Measurements from ENCODE around the gene MAL.

DNA sequence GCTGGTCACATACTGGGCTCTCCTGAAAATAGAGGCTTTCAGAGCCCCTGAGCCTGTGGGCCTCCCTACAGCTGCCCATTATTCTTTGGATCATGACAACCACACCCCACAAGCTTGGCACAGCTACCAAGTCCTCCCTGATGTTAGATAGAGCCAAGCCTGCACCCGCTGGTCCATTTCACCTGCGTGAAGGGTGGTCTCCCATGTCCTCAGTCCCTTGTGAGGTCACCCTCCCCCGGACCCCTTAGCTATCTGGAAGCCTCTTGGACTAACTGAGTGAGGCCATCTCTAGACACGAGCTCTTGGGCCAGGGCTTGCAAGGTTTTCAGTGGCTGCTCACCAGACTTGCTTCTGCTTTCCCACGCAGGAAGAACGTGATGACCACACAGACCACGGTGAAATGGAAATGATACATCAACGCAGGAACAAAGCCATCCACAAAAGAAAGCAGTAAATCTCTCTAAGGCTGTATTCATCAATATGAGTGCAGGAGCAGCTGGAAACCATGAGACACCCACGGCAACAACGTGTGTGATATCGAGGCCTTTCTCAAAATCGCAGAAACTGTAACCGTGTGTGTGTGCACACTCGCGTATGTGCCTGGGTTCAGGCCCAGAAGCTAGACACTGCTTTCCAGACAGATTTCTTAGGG, 10.1 kb upstream of the MAL start:
- TF ChIP-seq, protein P1, sequence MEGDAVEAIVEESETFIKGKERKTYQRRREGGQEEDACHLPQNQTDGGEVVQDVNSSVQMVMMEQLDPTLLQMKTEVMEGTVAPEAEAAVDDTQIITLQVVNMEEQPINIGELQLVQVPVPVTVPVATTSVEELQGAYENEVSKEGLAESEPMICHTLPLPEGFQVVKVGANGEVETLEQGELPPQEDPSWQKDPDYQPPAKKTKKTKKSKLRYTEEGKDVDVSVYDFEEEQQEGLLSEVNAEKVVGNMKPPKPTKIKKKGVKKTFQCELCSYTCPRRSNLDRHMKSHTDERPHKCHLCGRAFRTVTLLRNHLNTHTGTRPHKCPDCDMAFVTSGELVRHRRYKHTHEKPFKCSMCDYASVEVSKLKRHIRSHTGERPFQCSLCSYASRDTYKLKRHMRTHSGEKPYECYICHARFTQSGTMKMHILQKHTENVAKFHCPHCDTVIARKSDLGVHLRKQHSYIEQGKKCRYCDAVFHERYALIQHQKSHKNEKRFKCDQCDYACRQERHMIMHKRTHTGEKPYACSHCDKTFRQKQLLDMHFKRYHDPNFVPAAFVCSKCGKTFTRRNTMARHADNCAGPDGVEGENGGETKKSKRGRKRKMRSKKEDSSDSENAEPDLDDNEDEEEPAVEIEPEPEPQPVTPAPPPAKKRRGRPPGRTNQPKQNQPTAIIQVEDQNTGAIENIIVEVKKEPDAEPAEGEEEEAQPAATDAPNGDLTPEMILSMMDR (IDR thresholded peaks at IDR 0.05) = no peak
- no peak for TF ChIP-seq POLR2A (IDR thresholded peaks at IDR 0.05)

All from stomach (tissue), 4 donors.